C4-2B (cell line): Measurements from ENCODE around the gene MAP2K2.

Experiments
- H3K27ac ChIP-seq: fragments of 450-650 bp; 2 replicates; pipeline ENCODE4 v1.5.1; 2017
- ZFX ChIP-seq: fragments of 450-650 bp; IDR thresholded peaks from 2 replicates; pipeline ENCODE4 v1.6.1; 2017
- TF ChIP-seq, protein P1 (sequence below): fragments of 450-650 bp; conservative IDR thresholded peaks from 2 replicates; pipeline ENCODE4 v1.5.1; 2017; ENCODE audit warnings: mild to moderate bottlenecking

MAP2K2 gene

DNA sequence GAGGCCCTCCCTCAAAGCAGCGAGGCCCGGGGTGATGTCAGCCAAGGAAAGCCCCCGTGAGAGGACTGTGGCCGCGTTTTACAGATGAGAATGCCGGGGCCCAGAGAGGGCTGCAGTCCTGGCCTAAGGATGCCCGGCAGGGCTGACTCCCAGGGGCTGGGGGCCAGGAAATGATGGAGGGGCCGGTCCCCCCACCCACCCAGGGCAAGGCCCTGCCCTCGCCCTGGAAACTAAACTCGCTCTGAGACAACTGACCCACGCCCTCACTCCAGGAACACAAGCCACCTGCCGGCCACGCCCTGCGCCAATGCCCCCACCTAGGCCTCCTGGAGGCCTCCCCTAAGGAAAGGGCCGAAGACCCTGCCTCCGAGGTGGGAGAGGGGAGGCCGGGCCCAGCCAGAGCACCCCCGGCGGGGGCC, 64.5 kb downstream of the MAP2K2 start:
- TF ChIP-seq ZFX: no peak
- TF ChIP-seq, protein P1, sequence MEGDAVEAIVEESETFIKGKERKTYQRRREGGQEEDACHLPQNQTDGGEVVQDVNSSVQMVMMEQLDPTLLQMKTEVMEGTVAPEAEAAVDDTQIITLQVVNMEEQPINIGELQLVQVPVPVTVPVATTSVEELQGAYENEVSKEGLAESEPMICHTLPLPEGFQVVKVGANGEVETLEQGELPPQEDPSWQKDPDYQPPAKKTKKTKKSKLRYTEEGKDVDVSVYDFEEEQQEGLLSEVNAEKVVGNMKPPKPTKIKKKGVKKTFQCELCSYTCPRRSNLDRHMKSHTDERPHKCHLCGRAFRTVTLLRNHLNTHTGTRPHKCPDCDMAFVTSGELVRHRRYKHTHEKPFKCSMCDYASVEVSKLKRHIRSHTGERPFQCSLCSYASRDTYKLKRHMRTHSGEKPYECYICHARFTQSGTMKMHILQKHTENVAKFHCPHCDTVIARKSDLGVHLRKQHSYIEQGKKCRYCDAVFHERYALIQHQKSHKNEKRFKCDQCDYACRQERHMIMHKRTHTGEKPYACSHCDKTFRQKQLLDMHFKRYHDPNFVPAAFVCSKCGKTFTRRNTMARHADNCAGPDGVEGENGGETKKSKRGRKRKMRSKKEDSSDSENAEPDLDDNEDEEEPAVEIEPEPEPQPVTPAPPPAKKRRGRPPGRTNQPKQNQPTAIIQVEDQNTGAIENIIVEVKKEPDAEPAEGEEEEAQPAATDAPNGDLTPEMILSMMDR: no peak
- H3K27ac ChIP-seq: no peak overlapping the region

DNA sequence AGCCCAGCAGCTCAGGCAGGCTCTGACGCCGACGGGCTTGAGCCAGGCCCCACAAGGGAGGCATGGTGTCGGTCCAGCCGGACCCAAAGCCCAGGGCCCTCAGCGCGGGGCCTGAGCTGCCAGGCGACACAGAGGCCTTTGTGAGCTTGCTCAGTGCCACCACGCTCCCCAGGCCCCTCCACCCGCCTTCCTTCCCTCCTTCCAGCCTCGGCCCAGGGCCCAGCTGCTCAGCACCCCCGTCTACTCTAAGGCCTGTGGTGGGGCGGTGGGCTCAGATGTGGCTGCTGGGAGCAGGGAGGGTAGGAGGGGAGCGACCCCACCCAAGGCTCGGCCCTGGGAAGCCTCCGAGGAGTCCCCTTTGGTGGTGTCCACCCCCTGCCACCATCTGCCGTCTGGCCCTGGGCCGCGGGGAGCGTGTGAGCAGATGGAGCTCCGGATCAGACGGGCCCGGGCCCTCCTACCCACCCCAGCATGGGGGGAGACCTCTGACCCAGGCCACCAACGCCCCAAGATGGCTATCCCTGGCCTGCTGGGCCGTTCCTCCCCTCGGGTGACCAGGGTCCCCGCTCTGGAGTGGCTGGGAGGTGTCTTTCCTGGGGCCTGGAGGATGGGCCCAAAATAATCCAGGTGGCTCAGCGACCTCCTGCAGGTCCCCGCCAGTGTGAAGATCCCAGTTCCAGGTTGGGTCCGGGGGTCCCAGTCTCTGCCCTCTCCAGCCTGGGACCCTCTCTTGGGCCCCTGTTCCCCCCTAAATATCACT, 65.0 kb downstream of the MAP2K2 start:
- no peak for TF ChIP-seq ZFX
- TF ChIP-seq, protein P1: no peak
- H3K27ac ChIP-seq: no peak overlapping the region

DNA sequence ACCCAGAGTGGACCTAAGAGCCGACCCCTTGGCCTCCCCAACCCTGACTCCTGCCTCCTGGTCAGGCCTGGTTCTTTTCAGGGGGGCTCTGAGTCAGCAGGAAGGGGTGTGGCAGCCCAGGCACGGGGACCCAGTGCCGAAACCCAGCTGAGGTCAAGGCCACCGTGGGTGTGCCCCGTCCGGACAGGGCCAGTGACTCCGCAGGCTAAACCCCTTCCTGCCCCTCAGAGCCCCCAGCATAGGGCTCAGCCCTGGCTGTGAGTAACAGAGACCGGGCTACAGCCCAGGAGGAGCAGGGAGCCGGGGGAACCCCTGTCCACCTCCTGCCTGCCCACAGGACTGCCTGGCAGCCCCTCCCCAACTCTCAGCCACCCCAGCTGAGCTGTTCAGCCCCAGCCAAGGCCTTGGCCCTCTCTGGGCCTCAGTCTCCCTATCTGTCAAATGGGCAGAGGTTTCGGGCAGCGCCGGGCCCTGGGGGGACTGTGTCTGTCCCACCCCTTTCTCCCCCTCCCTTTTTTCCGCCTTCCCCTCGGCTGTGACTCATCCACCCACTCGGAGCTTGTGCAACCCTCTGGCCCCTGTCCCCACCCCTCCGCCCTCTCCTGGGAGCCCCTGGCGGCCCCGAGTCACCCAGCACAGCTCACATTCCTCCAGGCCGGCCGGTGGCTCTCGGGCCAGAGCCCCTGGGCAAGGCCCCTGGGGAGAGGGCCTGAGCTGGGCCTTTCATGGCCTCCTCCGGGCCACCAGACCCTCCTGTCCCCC, 65.8 kb downstream of the MAP2K2 start:
- TF ChIP-seq, protein P1: no peak
- no peak for TF ChIP-seq ZFX
- no peak overlapping the region for H3K27ac ChIP-seq

DNA sequence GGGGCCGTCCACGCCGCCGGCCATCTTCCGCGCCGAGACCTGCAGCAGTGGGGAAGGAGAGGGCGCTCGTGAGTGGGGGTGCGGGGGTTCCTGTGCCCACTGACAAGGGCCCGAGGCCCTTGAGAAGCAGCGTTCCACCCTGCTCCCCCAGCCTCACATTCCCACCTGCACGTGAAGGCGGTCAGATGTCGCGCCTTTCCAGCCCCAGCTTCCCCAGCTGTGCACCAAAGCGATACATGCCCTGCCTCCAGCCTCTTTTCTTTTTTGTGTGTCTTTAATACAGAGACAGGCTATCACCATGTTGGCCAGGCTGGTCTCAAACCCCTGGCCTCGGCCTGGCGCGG, 68.7 kb downstream of the MAP2K2 start:
- H3K27ac ChIP-seq: no peak overlapping the region
- TF ChIP-seq, protein P1: no peak
- no peak for TF ChIP-seq ZFX

DNA sequence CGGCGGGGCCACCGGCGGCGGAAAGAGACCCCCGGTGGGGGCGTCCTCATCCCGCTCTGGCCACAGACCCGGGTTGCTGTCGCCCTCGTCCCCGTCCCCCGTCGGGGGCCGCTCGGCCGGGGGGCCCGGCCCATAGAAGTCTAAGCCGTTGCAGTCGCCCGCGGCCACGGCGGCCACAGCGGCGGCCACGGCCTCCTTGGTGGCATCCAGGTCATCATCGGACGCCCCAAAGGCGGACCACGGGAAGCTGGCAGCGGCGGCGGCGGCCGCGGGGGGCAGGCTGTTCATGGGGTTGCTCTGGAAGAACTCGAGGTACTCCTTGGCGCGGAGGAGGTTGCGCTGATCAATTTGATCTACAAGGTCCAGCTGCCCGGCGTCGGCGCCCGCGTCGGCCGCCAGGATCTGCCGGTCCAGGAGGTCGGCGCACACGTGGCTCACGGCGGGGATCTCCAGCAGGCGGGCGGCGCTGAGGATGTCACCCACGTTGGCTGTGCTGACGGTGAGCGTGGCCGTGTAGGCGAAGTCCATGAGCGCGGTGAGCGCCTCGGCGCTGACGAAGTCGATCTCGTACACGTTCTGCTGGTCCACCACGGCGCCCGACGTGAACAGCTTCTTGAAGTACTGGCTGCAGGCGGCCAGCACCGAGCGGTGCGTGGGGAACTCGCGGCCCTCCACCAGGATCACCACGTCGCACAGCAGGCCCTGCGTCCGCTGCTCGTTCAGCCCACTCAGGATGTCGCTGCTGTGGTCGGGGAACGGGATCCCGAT, 69.3 kb downstream of the MAP2K2 start:
- H3K27ac ChIP-seq: no peak overlapping the region
- TF ChIP-seq, protein P1: no peak
- TF ChIP-seq ZFX: no peak

DNA sequence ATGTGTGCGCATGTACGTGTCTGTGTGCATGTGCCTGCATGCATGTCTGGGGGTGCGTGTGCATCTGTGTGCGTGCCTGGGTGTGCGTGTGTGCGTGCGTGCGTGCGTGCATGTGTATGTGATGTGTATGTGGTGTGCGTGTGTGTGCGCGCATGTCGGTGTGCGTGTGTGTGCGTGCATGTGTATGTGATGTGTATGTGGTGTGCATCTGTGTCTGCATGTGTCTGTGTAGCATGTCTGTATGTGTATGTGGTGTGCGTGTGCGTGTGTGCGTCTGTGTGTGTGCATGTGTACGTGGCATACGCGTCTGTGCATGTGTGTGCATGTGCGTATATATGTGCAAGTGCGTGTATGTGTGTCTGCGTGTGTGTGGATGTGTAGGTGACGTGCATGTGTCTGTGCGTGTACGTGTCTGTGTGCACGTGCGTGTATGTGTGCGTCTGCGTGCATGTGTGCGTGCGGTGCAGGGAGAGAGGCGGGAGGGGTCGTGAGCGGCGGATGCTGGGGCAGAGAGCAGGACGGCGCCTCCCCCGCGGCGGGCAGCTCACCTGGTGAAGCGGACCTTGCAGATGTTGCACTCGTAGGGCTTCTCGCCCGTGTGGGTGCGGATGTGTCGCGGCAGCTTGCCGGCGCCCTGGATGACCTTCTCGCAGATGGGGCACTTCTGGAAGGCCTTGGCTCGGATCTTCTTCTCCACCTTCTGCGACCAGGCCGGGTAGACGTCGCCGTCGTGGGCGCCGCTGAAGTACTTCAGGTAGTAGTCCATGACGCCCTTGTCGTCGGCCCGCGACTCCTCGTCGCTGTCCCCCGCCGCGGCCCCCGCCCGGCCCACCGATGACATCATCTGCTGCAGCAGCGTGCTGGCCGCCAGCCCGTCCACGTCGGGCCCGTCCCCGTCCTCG, 70.2 kb downstream of the MAP2K2 start:
- TF ChIP-seq ZFX: no peak
- H3K27ac ChIP-seq: no peak overlapping the region

DNA sequence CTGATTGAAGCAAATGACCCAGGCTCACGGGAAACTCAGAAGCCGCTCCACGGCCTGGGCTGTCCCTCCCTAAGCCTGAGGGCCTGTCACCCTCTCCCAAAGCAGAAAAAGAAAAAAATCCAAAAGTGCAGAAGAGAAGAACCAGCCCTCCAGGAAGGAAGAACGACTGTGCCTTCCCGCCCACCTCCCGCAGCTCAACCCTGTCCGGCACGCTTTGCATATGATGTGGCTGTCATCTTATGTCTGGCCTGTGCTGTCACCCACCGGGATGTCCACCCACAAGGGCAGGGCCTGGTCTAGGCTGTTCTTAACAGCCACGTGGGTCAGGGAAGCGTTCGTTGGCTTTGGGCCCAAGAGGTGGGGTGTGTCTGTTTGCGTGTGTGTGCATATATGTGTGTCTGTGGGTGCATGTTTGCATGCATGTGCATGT, 70.9 kb downstream of the MAP2K2 start:
- H3K27ac ChIP-seq: no peak overlapping the region
- TF ChIP-seq, protein P1: no peak
- no peak for TF ChIP-seq ZFX
